Keratinocyte (primary cell): Measurements from ENCODE around the gene TRIM27.

Experiments
- CTCF ChIP-seq, 3 experiments: IDR thresholded peaks in 1 of 3; conservative IDR thresholded peaks in 1 of 3; optimal IDR thresholded peaks in 1 of 3; 2 replicates in 2 of 3; 3 replicates in 1 of 3; pipeline versions ENCODE3 to v1.5.1; 2011; ENCODE audit warnings: low read length in 3 of 3, mild to moderate bottlenecking in 3 of 3, moderate library complexity in 2 of 3, control low read depth in 1 of 3, inconsistent platforms in 1 of 3; ENCODE audit not compliant: insufficient read depth in 2 of 3; ENCODE audit errors: extremely low read depth in 1 of 3
- EZH2 ChIP-seq: IDR thresholded peaks from one replicate; pipeline ENCODE4 v1.6.1; 2012; ENCODE audit warnings: inconsistent platforms, mild to moderate bottlenecking, low read length, moderate library complexity

DNA sequence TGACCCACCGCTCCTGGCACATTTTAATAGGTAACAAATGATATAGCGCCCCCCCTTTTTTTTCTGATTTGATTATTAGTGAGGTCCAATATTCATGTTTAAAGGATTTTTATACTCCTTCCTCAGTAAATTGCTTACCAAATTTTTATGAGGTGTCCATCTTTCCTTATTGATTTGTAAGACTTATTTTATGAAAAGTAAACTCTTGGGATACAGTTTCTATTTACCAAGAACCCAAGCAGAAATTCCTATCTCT, 25.1 kb downstream of the TRIM27 start:
- TF ChIP-seq CTCF (optimal IDR thresholded peaks at IDR 0.05 in 1 of 3, IDR thresholded peaks at IDR 0.05 in 1 of 3, conservative IDR thresholded peaks at IDR 0.05 in 1 of 3; ENCODE audit: extremely low read depth in 1 of 3, insufficient read depth in 2 of 3, low read length in 3 of 3) (no peak), EZH2 (no peak)
